Sigmoid colon (tissue), 7 donors: ENCODE data around the gene TNFRSF1B. TPM values are rescaled to one million over a fixed set of nuclear protein-coding genes. Genes with fewer than 3 reads are reported as not detected.

Experiments used
- polyA plus RNA-seq, 3 donors: library from polyadenylated mRNA; stranded (reverse); fragments of 200-250 nt; gene quantifications; one replicate each; pipeline ENCODE4 v1.2.3, GENCODE V29; 2013
- small RNA-seq, 3 donors: library from RNA; depleted of rRNA; stranded (forward); fragments of <200 nt; gene quantifications; one replicate each; pipeline ENCODE3, GENCODE V24; 2016
- total RNA-seq, 4 donors: library from RNA; depleted of rRNA; stranded (reverse); fragments of >200 nt; gene quantifications; one replicate each; pipeline ENCODE4 v1.1.0, GENCODE V29; 2016
- donor health status: healthy with polysubstance abuse.
- donor health status: Bipolar disorder and iron deficiency.
- donor health status: healthy.

TNFRSF1B gene
- total and polyA plus RNA-seq, 7 donors, result 4.2 to 37.2 (median 18.6) TPM

Small RNA genes within 50 kb of the gene (small RNA-seq; reads per million reads assigned to genes)
- gene MIR4632 (0 reads per million in 3 donors), gene RF00156 (0 reads per million in 3 donors)

Other genes starting within 250 kb of the TNFRSF1B start
- gene KIAA2013, start 240.6 kb upstream of the TNFRSF1B start, total RNA-seq, result 10 to 100 TPM; 46.6 to 86.7 (median 66.6) TPM
- 10 to 100 TPM; 26.4 to 61.2 (median 28.9) TPM for gene KIAA2013, start 240.6 kb upstream of the TNFRSF1B start, polyA plus RNA-seq
- gene PLOD1, start 232.3 kb upstream of the TNFRSF1B start, total RNA-seq, result 10 to 100 TPM; 41.1 to 76.2 (median 51.0) TPM
- 10 to 100 TPM in 2 of 3 donors, 1 to 10 TPM in 1; 5.4 to 40.9 (median 16.2) TPM for gene PLOD1, start 232.3 kb upstream of the TNFRSF1B start, polyA plus RNA-seq
- gene MFN2, start 186.5 kb upstream of the TNFRSF1B start, total RNA-seq, result 100 to 1,000 TPM in 2 of 4 donors, 10 to 100 TPM in 2; 83.9 to 121 (median 96.9) TPM
- 10 to 100 TPM; 33.0 to 61.5 (median 58.0) TPM for gene MFN2, start 186.5 kb upstream of the TNFRSF1B start, polyA plus RNA-seq
- gene MIIP, start 147.5 kb upstream of the TNFRSF1B start, total RNA-seq, result 10 to 100 TPM; 23.7 to 31.2 (median 27.4) TPM
- 10 to 100 TPM; 12.7 to 32.6 (median 18.0) TPM for gene MIIP, start 147.5 kb upstream of the TNFRSF1B start, polyA plus RNA-seq
- 1 to 10 TPM in 1 of 4 donors, under 1 TPM in 3; 0.68 to 1.1 (median 0.77) TPM for gene TNFRSF8, start 103.7 kb upstream of the TNFRSF1B start, total RNA-seq
- gene TNFRSF8, start 103.7 kb upstream of the TNFRSF1B start, polyA plus RNA-seq, result 1 to 10 TPM in 1 of 3 donors, under 1 TPM in 1, not detected in 1; 0.92 to 1.8 TPM
- gene VPS13D, start 63.0 kb downstream of the TNFRSF1B start, total RNA-seq, result 10 to 100 TPM; 49.7 to 90.8 (median 54.7) TPM
- gene VPS13D, start 63.0 kb downstream of the TNFRSF1B start, polyA plus RNA-seq, result 10 to 100 TPM in 2 of 3 donors, 1 to 10 TPM in 1; 7.6 to 27.4 (median 12.0) TPM